Spleen (tissue), 7 donors: ENCODE results near the gene FOXD1.

Experiments used
- POLR2A ChIP-seq, 3 donors: fragments of 450-650 bp; IDR thresholded peaks; one replicate each; pipeline ENCODE4 v1.5.1; 2017; ENCODE audit warnings: antibody characterized with exemption in 3 of 3, mild to moderate bottlenecking in 1 of 3
- POLR2AphosphoS5 ChIP-seq, 3 donors: sonication (generic); formaldehyde crosslinking; IDR thresholded peaks; one replicate each; pipeline ENCODE4 v1.5.1; 2017; ENCODE audit warnings: antibody characterized with exemption in 3 of 3
- TF ChIP-seq, protein P1 (sequence below), 11 experiments: fragments of 200-600 bp in 7 of 11; fragments of 450-650 bp in 4 of 11; sonication (generic) in 4 of 11; IDR thresholded peaks in 8 of 11; conservative IDR thresholded peaks in 3 of 11; 1 replicate in 7 of 11; 2 replicates in 4 of 11; pipeline versions ENCODE4 v1.4.0 to v1.8.0; 2016 to 2021; ENCODE audit warnings: antibody characterized with exemption in 11 of 11, inconsistent platforms in 4 of 11, mild to moderate bottlenecking in 1 of 11
- donor health status: DM: no; HTN: no; CAD: no; lungs with moderate emphysema.
- donor health status: DM: no; HTN: no; CAD: no.
- donor health status: DM: no; HTN: no; CAD: no.

DNA sequence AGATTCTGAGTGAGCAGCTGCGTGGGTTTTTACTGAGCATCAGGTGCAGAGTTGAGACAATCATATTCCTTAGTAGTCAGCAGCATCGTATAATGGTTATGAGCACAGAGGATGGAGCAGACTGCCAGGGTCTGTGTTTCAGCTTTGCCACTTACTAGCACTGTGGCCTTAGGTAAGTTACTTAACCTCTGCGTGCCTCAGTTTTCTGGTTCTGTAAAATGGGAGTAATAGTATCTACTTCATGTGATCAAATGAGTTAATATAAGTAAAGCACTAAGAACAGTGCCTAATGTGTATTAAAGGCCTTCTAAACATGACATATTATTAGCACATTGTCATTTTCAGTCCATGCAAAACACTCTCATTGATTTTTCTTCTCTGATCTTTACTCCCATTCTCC is 44.8 kb upstream of the FOXD1 start:
- TF ChIP-seq, protein P1, sequence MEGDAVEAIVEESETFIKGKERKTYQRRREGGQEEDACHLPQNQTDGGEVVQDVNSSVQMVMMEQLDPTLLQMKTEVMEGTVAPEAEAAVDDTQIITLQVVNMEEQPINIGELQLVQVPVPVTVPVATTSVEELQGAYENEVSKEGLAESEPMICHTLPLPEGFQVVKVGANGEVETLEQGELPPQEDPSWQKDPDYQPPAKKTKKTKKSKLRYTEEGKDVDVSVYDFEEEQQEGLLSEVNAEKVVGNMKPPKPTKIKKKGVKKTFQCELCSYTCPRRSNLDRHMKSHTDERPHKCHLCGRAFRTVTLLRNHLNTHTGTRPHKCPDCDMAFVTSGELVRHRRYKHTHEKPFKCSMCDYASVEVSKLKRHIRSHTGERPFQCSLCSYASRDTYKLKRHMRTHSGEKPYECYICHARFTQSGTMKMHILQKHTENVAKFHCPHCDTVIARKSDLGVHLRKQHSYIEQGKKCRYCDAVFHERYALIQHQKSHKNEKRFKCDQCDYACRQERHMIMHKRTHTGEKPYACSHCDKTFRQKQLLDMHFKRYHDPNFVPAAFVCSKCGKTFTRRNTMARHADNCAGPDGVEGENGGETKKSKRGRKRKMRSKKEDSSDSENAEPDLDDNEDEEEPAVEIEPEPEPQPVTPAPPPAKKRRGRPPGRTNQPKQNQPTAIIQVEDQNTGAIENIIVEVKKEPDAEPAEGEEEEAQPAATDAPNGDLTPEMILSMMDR (IDR thresholded peaks at IDR 0.05 in 8 of 11, conservative IDR thresholded peaks at IDR 0.05 in 3 of 11), result no peak
- TF ChIP-seq POLR2A (IDR thresholded peaks at IDR 0.05), result no peak
- TF ChIP-seq POLR2AphosphoS5 (IDR thresholded peaks at IDR 0.05), result no peak
